Stimulated activated CD4-positive, alpha-beta T cell treated with anti-CD3 and anti-CD28 coated beads, Interleukin-1b, Interleukin-23, amount 100 ng/mL, for 24 hours (primary cell): ENCODE data around the gene UBE3C.

Experiments used
- DNase-seq, 4 experiments: peaks; one replicate each; pipeline ENCODE4 v3.0.0-alpha.2; 2020; ENCODE audit warnings: low read depth in 4 of 4, low spot score in 1 of 4

UBE3C gene

GRCh38 chr7:157318015-157318706 lies 179.4 kb downstream of the UBE3C start:
- no peak for DNase-seq
